CD4-positive, alpha-beta T cell treated with Interleukin-15 for 1 hour (primary cell): ENCODE data around the gene CS.
"Not testable (repeated sequence)": the region's sequence is repeated elsewhere in the genome, so short reads cannot be mapped to it uniquely, and the experiment has no call there.

Source experiments
- DNase-seq: peaks from one replicate; pipeline ENCODE4 v3.0.0-alpha.2; 2020

CS gene

DNA sequence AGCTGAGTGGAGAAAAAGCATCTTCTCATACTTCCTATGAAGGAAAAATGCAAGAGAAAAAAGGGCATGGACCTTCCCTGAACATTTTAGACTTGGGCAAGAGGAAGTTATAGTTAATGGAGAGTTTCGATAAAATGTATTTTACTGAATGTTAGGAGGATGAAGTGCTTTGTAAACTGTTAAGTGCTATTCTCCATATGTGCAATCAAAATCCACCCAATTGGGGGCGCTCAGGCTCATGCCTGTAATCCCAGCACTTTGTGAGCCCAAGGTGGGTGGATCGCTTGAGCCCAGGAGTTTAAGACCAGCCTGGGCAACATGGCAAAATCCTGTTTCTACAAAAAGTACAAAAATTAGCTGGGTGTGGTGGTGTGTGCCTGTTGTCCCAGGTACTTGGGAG lies 17.5 kb upstream of the CS start:
- DNase-seq, result no peak

DNA sequence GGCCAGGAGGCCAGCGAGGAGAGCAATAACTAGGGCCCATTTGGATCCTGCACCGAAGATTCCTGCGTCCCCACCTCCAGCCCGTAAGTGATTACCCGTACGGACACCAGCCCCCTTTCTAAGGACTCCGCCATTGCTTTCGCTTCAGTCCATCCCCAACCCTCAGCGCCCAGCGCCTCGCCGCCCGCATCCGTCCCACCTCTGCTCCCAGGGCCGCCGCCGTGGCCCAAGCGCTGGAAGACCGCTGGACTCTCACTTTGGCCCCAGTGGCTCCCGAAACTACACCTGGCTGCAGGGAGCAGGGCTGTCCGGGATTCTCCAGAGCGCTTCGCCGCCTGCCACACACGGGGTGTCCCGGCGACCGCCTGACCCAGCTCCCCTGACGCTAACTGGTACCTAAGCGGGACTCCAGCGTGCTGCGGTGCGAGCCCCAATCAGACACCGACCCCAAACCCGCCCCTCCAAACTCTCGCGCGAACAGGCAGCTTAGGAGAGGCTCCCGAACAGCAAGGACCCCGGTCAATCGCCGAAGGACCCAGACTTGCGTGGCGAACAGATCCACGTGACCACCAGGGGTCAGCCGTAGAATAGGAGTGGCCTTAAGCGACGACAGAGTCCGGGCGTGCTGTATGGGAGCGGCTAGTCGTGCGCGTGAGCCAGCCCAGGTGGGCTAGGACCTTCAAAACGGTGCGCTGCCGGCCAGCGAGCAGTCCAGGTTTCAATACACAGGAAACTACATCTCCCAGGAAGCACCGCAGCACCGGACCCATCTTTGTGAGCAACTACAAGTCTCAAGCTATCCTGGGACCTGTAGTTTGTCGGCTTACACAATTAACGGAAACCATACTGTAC lies 15.7 kb upstream of the CS start, which contains the start of gene CNPY2:
Gene CNPY2, minus strand, starts transcription at position 367 of the 852 bp plus-strand sequence. CDS start 771 bp downstream, outside the sequence.
- peak; percentile 96 for DNase-seq

DNA sequence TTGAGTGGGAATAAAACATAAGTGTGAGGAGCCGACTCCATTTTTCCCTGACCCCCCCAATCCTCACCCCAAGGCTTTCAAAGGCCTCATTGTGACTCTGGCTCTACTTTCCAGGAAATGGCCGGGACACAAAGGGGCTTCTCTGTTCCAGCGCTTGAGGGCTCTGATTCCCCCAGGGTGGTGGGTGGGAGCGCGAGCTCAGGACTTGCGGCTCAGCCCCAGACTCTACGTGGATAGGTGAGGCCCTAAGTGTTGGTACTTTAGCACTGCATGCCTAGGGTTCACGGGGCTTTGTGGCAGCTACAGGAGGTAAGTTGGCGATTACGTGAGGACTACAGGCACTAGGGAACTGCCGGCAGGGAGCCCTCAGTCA lies 15.1 kb upstream of the CS start:
- no peak for DNase-seq

DNA sequence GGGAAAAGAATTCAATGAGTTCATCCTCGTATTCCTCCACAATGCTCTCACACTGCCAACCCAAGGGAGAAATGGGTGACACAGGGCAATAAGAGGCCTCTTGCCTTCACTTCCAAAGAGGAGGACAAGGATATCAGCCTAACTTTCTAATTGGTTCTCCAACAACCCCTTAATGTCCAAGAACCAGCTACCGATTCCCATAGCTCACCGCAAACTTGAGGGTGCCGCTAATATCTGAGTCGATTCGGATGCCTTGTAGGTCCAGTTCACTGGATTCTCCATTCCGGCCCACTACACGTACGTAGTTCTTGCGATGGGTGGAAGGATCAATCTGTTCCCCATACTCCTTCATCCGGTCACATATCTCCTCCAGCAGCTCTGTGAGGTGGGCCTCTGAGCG lies 10.9 kb upstream of the CS start:
- no peak for DNase-seq

DNA sequence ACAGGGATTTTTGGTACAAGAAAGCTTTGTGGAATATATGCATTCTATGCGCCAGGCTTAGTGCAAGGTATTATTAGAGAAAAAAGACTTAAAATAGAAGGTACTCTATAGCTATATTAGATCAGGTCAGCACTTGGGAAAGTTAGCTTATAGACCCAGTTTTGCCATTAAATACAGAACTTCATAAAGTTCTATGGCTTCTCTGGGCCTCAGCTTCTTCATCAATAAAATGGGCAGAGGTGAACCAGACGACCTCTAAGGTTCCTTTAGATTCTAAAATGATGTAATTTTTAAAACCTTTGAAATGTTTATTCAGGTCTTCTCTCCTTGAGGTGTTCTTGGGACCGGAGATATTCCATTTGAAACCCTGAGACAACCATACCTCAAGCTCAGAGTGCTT lies 8.6 kb upstream of the CS start:
- no peak for DNase-seq

DNA sequence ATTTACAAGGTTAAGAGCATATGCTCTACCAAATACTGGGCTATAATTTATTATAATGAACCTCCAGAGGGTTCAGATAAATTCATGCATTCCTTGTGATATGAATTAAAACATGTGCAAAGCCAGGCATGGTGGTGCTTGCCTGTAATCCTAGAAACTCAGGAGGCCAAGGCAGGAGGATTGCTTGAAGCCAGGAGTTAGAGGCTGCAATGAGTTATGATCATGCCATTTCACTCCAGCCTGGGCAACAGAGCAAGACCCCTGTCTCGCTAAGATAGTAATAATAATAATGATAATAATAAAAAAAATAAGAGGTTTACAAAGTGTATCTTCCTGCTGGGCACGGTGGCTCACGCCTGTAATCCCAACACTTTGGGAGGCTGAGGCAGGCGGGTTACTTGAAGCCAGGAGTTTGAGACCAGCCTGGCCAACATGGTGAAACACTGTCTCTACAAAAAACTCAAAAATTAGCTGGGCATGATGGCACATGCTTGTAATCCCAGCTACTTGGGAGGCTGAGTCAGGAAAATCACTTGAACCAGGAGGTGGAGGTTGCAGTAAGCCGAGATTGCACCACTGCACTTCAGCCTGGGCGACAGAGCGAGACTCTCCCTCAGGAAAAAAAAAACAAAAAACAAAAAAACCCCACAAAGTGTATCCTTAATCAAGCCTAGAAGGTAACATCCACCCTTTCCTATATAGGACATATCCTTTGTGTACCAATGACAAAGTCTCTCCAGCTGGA lies 7.3 kb upstream of the CS start:
- DNase-seq, result no peak

DNA sequence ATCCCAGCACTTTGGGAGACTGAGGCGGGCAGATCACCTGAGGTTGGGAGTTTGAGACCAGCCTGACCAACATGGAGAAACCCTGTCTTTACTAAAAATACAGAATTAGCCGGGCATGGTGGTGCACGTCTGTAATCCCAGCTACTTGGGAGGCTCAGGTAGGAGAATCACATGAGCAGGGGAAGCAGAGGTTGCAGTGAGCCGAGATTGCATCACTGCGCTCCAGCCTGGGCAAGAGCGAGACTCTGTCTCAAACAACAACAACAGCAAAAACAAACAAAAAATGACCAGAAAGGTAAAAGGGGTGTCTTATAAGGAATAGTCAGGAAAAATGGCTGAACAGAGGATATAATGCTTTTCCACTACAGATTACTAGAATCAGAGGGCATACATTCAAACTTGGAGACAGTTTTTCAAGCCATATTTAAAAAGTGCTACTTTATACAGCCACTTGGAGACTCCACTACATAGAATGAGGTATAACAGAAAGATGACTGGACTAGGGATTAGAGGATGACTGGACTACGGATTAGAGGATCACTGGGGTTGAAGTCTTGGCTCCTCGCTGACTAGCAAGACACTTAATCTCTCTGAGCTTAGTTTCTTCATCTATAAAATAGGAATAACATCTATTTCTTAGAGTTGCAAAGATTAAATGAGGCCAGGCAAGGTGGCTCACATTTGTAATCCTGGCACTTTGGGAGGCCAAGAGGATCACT lies 4.9 kb upstream of the CS start:
- DNase-seq, result no peak

DNA sequence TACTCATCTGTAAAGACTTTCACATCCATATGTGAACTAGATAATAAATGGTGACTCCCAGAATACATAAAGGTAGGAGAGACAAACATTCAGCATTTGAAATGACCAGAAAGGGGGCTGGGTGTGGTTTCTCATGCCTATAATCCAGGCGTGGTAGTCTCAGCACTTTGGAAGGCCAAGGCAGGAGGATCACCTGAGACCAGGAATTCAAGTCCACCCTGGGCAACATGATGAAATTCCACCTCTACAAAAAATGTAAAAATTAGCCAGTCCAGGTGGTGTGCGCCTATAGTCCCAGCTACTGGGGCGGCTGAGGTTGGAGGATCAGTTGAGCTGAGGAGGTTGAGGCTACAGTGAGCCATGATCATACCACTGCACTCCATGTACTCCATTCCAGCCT lies 4.1 kb upstream of the CS start:
- DNase-seq, result no peak

DNA sequence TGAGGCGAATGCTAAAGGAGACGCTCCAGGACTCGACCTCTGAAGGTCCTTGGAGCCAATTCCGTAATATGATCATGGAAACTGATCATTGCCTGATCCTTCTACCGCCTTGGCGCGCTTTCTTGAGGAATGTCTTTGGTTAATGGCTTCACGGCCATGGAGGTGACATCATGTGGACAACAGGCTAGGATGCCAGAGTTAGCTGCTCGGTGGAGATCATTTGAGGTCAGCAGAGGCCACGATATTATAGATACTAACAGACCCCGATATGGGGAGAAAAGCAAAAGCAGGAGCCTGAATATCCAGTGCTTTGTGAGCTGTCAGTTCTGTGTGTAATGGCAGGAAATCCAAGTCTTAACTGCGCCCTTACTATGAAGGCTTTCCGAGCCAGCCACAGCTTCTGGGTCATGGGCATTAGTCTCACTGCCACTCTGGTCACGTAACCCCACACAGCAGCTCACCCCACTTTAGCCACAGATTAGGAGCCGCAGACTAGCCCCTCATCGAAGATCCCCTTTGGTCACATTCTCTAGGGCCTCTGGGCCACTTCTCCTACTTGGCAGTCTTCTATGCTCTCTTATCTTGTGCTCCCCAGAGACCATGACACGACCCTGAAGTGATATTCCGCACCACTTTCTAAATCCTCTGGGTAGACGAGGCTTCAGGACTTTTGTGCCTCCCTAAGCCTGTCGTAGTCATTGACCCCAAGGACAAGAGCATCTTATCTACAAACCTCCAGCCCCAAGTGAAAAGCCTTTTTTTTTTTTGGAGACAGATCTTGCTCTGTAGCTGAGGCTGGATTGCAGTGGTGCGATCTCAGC lies 724 bp upstream of the CS start:
- DNase-seq, result no peak

DNA sequence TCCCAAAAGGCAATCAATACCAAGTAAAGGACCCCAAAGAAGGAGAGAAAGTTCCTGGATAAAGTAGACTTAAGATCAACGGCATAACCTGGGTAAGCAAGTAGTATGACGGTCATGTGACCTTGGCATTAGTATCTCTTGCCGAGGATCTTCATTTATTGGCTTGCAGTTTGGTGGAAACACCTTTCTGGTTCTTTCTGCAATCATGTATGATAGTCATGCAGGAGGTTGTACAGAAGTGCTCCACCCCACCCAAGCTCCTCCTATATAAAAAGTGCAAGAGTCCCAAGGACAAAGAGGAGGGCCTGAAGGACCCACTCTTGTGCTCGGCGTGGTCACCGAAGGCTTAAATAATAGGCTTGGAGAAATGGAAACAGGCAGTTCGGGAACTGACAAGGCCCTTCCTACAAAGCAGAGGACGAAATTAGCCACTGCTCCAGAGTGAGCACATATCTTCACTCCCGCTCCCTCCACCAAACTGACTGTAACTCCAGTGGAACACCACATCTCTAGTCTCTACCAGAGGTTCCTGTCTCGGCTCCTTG lies 750 bp downstream of the CS start:
- DNase-seq, result no peak

DNA sequence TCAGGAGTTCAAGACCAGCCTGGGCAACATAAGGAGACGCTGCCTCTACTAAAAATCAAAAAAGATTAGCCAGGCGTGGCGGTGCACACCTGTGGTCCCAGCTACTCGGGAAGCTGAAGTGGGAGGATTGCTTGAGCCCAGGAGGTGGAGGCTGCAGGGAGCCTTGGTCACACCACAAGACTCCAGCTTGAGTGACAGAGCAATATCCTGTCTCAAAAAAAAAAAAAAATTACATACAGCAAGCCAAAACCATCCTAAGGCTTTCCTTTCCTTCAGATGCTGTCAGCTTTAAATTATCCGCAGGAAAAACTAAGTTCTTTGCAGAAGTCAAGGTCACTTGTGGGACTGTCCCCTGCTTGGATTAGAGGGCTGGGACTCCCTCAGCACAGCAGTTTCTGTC lies 1.3 kb downstream of the CS start:
- DNase-seq, result no peak

DNA sequence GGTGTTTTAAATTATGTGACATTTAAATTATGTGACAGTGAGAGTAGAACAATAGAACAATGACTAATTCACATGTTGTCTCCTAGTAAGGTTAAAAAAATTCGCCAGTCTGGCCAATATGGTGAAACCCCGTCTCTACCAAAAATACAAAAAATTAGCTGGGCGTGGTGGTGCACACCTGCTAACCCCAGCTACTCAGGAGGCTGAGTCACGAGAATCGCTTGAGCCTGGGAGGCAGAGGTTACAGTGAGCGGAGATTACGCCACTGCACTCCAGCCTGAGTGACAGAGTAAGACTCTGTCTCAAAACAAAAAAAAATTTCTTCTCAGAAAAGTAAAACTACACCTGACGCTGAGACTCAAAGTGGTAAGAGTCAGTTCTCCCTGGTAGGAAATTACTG lies 2.7 kb downstream of the CS start:
- DNase-seq, result no peak

DNA sequence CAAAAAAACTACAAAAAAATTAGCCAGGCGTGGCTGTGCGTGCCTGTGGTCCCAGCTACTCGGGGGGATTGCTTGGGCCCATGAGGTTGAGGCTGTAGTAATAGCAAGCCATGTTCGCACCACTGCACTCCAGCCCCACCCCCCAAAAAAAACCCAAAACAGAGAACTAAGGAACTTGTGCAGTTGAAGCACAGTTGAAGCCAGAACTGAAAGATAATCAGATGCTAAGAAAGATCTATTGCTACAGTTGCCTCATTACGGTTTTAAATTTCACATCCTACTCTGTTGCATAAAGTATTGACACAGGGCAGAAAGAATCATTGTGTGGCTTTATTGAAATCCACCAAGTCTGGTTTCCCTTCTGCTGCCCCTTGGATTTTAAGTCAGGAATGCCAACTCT lies 3.8 kb downstream of the CS start:
- no peak for DNase-seq

DNA sequence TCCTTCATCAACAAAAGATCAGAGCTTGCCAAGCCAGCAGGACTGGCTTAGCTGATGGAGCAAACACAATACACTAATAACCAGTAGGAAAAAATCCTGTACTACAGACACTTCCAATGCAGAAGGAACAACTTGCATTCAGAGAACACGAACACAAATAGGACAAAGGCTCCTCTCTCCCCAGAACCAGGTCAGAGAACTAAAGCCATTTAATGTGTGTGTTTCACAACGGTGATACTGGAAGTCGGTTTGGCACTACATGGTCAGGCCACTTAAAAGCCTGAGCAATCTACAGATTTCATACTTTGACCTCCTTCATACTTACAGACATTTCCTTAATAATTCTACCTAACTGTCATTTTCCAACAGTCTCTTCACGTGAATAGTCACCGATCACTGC lies 6.3 kb downstream of the CS start:
- no peak for DNase-seq

DNA sequence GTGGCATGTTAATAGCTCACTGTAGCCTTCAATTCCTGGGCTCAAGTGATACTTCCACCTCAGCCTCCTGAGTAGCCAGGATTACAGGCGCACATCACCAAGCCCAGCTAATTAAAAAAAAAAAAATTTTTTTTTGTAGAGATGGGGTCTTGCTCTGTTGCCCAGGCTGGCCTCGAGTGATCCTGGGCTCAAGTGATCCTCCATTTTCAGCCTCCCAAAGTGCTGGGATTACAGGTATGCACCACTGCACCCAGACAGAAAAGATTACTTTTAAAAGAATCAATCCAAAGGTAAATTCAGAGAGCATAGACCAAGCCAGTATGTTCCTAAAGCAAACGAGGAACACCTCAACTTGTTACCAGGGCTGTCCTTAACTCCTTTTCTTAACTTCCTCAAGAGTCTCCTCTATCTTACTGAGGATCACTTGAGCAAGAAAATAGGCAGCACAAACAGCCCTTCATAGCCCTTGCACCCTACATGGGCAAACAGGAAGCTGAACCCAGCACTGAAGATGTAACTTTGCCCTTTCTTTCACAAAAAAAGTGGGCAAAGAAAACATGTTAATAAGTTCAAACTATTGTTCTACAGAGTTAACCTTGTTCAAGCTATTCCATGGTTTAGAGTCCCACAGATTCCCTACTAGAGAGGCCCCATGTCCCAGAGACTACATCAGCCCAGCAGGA lies 11.3 kb downstream of the CS start:
- DNase-seq, result no peak

DNA sequence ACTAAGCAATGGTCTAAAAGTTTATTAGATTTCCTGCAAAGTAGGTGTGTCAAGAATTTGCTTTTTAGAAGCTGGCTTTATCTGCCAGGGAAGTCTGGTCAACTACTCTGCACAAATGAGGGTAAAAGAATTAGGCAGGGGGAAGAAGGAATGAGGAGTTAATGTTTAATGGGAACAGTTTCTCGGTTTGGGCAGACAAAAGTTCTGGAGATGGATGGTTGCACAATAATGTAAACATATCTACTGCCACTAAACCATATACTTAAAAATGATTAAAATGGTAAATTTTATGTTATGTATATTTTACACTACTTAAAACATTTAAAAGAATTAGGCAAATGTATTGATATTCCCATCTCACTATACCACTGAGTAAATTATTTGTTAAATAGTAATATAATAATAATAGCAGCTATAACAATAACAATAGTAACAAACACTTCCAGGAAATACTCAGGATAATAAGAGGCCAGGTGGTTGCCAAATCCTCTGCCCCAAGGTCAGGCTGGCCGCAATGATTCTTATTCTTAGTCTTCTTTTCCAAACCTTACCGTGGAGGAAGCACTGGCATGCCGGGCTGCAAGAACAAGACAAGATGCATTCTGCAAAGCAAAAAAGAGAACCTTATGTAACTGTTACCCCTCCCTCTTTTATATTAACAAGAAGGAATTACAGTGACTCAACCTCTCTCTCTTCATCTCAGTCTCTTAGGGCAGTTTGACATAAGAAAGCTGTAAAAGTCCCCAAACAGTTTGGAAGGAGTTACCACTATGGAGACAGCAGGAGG lies 13.9 kb downstream of the CS start:
- DNase-seq, result no peak

DNA sequence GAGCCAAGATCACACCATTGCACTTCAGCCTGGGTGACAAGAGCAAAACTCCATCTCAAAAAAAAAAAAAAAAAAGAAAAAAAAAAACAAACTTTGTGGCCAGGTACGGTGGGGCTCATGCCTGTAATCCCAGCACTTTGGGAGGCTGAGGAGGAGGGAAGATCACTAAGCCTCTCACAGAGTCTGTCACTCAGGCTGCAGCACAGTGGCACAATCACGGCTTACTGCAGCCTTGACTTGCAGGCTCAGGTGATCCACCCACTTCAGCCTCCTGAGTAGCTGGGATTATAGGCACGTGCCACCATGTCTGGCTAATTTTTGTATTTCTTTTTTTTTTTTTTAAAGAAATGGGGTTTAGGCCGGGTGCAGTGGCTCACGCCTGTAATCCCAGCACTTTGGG lies 15.9 kb downstream of the CS start:
- DNase-seq, result not testable (repeated sequence)

DNA sequence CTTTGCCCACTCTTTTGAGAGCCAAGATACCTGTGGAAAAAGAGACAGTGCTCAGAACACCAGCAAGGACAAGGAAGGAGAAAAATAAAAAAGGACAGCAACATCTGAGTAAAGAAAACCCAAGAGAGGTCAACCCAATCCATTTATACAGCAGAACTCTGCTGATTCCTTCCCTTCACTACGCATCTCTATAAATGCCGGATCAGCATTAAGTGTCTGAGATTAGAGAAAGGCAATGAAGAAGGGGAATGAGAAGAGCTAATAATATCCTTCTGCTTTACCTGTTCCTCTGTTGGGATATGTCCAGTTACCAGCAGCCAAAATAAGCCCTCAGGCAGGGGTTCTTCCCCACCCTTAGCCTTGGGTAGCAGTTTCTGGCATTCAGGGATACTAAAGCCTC lies 17.6 kb downstream of the CS start:
- DNase-seq, result no peak

DNA sequence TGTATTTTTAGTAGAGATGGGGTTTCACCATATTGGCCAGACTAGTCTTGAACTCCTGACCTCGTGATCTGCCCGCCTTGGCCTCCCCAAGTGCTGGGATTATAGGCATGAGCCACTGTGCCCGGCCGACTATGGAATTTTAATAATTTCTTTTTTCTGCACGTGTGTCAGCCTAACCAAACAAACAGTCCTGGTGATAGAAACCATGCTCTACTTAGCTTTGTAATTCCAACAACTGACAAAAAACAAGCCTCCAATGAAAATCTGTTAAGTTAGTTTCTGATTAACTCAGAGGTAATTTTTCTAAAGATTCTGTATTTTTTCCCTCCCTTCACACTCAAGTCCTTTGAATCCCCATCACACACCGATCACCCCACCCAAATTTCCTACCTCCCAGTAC lies 18.1 kb downstream of the CS start:
- no peak for DNase-seq

DNA sequence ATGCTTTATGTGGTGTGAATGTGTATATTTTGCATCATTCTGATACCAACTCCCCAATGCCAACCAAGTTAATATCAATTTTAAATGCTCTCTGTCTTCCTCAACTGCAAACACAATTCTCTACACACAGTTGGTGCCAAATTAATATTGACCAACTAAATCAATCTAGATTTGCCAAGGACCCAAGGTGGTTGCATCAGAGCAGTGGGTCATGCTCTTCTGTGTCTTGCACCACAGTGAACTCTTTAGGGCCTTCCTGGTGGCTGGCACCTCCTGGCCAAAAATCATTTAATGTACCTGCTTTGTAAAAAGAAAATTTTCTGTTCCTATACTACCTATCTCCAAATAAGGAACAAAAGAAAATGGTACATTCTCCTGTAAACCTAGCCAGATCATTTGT lies 19.3 kb downstream of the CS start:
- no peak for DNase-seq

DNA sequence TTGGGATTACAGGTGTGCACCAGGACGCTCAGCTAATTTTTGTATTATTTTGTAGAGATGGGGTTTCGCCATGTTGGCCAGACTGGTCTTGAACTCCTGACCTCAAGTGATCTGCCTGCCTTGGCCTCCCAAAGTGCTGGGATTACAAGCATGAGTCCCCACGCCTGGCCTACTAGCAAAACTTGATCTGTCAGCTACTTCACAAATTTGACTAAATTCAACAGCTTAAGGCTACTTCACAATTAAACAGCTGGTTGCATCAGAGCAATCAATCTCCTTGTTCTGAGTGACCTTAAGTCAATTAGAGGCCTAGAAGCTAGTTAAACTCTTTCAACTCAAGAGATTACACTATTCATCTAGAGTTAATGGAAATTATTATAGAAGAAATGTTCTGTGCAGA lies 21.2 kb downstream of the CS start:
- no peak for DNase-seq
